GM10248 (cell line): ENCODE results near the gene LY86.

Source experiments
- CTCF ChIA-PET: fragments of 300-600 bp; sonication (Branson Sonifier 250); formaldehyde crosslinking; extraction: SDS; loops from one replicate; lab custom pipeline; 2021; ENCODE audit warnings: antibody characterized with exemption; lab: Yijun Ruan, JAX
- POLR2A ChIA-PET: fragments of 350-650 bp; sonication (Branson Sonifier 250); formaldehyde crosslinking; extraction: SDS; loops from one replicate; lab custom pipeline; 2020; ENCODE audit warnings: antibody characterized with exemption; lab: Yijun Ruan, JAX
- DNase-seq: peaks from one replicate; pipeline ENCODE4 v3.0.0; 2012; ENCODE audit errors: extremely low spot score
- CTCF ChIP-seq: IDR thresholded peaks from 2 replicates; pipeline ENCODE4 v1.5.1; 2012; ENCODE audit warnings: mild to moderate bottlenecking, low read depth; ENCODE audit errors: extremely low read depth, missing control alignments, control extremely low read depth

Gene LY86

GRCh38 chr6:6557886-6558285 is 30.6 kb upstream of the LY86 start:
- no peak for DNase-seq
- CTCF ChIA-PET: interaction anchor here (1.0 to 7.0 kb wide), 8 partner anchors 10 to 29 kb away, joined by 3 to 59 read pairs (median 4); no protein-coding TSS in a partner anchor
- no peak for TF ChIP-seq CTCF
- POLR2A ChIA-PET: no interaction called here

DNA sequence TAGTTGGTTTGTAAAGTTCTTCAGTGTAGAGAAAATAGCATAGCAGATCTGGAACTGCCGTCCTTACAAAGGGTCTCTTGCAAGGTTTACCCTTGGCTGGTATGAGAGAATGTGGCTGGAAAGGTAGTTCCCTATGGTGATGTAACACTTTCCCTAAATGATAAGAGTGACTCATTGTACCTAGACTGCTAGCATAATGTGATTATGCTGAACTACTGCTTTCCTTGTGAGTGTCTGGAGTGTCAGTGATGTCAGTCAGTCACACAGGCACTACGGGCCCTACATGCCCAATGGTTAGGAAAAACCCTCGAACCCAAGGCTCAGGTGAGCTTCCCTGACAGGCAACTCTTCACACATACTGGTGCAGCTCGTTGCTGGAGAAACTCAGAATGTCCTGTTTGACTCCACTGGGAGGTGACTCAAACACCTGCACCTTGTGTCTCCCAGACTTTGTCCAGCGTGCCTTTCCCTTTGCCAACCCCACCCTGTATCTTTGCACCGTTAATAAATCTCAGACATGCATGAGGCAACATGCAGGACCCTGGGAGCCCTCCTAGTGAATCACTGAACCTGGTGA is 28.4 kb upstream of the LY86 start:
- ChIA-PET POLR2A (no interaction called here), CTCF (interaction anchor here (1.0 to 7.0 kb wide), 3 partner anchors 9 to 27 kb away, joined by 4 to 59 read pairs (median 9); no protein-coding TSS in a partner anchor)
- DNase-seq: no peak
- TF ChIP-seq CTCF: no peak

DNA sequence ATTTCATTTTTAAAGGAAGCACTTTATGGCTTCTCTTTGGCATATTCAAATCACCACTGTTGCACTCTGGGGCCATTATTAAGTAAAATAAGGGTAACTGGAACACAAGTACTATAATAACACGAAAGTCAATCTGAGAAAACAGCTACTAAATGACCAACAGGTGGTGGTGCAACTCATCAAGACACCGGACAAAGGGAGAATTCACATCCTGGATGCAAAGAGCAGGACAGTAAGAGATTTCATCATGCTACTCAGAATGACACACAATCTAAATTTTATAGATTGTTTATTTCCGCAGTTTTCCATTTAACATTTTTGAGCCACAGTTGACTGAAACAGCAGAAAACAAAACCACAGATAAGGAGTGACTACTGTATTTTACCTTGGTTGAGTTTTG is 27.6 kb upstream of the LY86 start:
- no peak for DNase-seq
- ChIA-PET POLR2A (no interaction called here), CTCF (interaction anchor here (1.0 kb wide), 3 partner anchors 11 to 26 kb away, joined by 3 to 6 read pairs (median 4); no protein-coding TSS in a partner anchor)
- TF ChIP-seq CTCF: peak; percentile 24

GRCh38 chr6:6564154-6564553 is 24.4 kb upstream of the LY86 start:
- POLR2A ChIA-PET: no interaction called here
- TF ChIP-seq CTCF: no peak
- CTCF ChIA-PET: interaction anchor here (1.0 kb wide), 1 partner anchor 17 kb away, joined by 3 read pairs; no protein-coding TSS in a partner anchor
- DNase-seq: no peak

GRCh38 chr6:6565069-6565468 is 23.5 kb upstream of the LY86 start:
- ChIA-PET CTCF (interaction anchor here (1.1 to 1.9 kb wide), 2 partner anchors 8 to 11 kb away, joined by 3 to 5 read pairs; no protein-coding TSS in a partner anchor), POLR2A (no interaction called here)
- DNase-seq: no peak
- no peak for TF ChIP-seq CTCF

- ChIA-PET POLR2A (no interaction called here), CTCF (interaction anchor here (1.1 to 1.9 kb wide), 2 partner anchors 9 to 11 kb away, joined by 3 to 5 read pairs; no protein-coding TSS in a partner anchor)
- no peak for DNase-seq
- no peak for TF ChIP-seq CTCF
Measured at GRCh38 chr6:6565488-6565887, 23.0 kb upstream of the LY86 start.
